ELR (cell line): ENCODE results near the gene NSUN7.
A peak's percentile ranks its signal among the peaks of the same experiment; 100 is the strongest.
"Not testable (repeated sequence)": the region's sequence is repeated elsewhere in the genome, so short reads cannot be mapped to it uniquely, and the experiment has no call there.

Experiments used
- DNase-seq: peaks from one replicate; pipeline ENCODE4 v3.0.0-alpha.2; 2015; ENCODE audit warnings: low read depth

Gene NSUN7, protein sequence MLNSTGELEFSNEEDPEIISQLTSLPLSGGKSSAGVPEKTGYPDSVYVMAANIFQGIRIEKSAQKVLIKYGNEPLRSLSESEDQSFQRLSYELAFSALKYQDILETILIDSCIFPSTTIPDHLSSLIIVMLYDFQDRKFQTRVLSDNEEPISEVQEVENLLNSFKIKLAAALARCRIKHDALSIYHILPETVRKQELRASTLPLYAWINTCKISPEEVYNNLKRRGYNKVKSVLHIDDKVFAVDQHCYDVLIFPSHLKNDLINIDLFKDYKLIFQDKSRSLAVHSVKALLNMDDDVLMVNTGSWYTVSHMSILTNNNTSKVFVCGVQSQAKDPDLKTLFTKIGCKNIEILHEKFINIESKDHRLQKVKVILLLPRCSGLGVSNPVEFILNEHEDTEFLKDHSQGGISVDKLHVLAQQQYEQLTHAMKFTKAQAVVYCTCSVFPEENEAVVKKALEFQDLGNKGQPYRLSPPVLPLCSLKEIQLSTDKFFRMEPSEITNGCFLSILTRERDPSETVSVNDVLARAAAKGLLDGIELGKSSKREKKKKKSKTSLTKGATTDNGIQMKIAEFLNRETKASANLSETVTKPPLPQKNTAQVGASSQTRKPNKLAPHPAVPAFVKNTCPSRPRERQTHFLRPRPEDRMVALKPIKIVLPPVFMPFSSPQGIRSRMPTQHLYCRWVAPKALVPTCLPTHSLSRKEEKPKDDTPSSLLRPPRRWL

DNA sequence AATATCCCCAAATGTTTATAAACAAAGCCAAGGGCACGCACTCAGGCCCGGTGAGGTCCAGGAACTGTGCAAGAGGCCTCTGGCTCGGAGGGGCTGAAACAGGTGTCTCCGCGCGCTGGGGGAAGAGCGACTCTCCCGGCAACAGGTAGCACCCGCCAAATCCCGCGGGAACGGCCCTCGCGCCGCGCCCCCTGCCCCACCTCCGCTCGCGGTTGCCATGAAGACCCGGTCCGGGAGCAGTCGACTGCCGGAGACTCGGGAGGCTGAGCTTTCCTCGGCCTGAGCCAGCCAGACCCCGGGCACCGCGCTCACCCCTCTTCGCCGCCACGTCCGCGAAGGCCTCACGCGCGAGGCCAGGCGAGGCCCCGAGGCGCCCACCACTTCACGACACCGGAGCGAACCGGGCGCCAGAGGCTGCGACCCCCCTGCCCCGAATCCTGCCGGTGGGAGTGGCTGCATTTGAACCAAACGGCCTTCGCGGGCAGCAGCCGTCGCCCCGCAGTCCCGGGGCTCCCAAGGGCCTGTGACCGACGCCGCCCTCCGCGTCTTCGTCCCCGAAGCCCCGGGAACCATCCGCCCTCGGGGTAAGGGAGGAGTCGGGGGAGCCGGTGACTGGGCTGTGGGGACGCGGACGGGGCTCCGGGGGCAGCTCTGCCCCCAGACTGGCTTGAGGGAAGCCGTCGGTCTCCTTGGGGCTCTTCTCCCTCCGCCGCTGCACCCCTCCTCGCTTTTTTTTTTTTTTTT, at the start of gene NSUN7:
NSUN7 (plus strand) TSS at position 239 of the 744 bp plus-strand sequence. CDS start 739 bp downstream, outside the sequence.
- DNase-seq: peak; percentile 16

DNA sequence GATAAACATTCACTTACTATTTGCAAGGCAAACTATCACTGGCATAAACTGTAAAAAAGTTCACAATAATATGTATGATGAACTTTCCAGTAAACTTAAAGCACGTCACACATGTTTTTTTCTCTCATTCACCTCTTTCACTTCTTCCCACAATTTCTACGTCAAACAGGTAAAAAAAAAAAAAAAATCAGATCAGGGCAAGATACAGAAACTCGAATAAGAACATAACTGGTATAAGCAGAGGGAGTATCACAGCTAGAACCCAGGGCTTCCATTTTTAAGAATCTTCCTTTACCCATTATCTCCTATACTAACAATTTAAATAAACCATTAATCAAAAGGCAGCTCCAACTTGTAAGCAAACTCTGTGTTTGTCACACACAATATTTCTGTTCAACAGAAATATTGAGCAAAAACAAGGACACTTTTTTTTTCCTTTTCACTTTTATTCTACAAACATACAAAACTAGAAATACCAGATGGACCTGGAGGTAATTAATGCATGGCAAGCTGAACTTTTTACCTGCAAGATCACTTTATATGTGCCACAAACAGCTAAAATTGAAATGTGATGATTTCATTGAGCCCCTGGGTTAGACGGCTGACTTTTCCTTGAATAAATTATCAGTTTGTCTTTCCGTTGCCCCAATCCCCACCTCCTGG, 47.5 kb upstream of the NSUN7 start:
- DNase-seq: no peak

DNA sequence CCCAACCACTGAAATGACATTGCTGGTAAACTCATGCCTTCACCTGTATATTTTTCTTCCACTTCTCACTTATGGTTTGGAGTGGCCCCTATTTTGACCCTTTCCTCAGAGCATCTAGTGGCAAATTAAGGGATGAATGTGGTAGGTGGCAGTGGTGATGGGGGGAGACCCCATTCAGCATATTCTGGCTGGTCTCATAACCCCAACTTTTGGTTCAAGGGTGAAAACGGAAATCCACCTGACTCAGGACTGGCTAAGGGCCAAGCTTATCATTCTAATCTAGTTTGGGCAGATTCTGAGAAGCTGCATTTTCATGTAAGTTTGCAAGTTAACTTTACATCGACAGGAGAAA, 47.0 kb upstream of the NSUN7 start:
- no peak for DNase-seq

DNA sequence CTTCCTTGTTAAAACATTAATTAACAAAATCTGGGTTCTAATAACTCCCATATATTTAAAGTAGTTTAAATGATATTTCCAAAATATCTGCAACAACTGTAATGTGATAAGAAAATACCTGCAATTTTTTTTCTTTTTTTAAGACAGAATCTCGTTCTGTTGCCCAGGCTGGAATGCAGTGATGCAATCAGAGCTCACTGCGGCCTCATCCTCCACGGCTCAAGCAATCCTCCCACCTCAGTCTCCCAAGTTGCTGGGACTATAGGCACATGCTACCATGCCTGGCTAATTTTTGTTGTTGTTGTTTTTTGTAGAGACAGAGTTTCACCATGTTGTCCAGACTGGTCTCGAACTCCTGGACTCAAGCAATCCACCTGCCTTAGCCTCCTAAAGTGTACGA, 45.7 kb upstream of the NSUN7 start:
- DNase-seq: no peak

DNA sequence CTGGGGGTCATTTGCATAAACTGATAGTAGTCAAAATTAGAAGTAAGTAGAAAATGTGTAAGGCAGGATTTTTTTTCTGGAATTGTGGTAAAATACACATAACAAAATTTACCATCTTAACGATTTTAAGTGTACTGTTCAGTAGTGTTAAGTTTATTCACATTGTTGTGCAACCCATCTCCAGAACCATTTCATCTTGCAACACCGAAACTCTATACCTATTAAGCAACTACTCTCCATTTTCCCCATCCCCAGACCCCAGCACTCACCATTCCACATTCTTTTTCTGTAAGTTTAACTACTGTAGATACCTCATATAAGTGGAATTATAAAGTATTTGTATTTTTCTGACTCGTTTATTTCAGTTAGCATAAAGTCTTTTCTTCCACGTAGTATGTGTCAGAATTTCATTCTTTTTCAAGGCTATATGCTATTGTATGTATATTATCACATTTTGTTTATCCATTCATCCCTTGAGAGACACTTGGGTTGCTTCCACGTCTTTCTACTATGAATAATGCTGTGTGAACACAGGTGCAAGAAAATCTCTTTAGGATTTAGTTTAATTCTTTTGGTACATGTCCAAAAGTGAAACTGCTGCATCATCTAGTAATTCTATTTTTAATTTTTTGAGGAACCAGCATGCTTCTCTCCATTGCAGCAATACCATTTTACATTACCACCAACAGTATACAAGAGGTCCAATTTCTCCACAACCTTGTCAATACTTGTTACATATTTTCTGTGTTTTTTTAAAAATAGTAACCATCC, 39.1 kb upstream of the NSUN7 start:
- DNase-seq: no peak

DNA sequence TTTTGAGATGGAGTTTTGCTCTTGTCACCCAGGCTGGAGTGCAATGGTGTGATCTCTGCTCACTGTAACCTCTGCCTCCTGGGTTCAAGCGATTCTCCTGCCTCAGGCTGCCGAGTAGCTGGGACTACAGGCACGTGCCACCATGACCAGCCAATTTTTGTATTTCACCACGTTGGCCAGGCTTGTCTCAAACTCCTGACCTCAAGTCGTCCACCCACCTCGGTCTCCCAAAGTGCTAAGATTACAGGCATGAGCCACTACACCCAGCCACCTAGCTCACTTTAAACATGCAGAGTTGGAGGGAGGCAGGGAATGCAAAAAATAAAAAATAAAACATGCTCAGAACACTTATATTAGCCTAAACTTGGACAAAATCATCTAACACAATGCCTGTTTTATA, 36.8 kb upstream of the NSUN7 start:
- DNase-seq: not testable (repeated sequence)

DNA sequence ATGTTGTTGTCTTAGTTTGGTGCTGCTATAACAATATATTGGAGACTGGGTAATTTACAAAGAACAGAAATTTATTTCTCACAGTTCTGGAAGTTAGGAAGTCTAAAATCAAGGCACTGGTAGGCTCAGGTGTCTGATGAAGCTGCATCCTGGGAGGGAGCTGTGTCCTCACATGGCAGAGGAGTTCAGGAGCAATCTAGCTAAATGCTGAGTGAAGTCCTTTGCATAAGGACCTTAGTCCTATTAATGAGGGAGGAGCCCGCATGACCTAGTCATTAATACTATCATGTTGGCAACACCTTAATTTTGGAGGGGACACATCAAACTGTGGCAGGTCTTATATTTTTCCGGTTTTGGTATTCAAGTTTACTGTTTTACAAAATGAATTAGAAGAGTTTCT, 36.0 kb upstream of the NSUN7 start:
- DNase-seq: no peak

DNA sequence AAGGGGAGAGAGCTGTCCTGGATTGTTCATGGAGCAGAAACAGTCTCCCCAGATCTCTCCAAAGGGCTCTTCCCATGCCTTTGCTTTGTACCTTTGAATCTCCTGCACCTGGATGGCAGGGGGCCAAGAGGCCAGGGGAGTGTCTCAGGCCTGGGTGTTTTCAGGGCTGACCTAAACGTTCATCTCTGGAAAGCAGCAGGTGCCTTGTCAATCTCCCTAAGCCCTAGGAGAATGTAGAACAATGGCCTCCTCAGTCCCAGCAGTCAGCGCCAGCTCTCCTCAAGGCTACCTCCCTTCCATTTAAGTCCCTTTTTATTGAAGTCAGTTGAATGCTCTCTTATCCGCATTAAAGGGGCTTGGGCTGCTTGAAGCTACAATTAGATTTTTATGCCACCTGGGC, 31.2 kb upstream of the NSUN7 start:
- no peak for DNase-seq

DNA sequence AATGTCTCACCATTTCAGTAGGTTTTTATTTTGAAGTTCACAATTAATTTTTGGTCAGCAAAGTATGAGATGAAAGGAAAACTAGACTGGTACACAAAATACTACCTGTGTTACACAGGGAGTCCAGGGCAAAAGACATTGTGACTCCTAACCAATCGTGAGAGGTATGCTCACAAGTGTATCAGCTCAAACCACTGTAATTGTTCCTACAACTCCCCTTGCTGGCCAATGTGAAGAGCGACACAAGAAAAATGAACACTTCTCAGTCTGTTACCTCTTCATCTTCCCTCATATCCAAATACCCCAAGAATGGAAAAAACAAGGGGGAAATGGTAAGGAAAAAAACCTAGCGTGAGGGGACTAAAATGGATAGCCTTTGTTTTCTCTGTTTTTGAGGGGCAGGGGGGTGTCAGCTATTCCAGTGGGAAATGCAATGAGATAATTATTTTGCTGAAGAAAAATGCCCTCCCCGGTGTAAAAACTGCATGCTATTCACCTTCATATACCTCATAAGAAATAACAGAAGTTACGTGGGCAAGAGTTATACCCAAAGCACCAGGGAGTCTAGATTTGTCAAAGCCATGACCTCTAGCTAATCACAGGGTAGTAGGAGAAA, 30.6 kb upstream of the NSUN7 start:
- DNase-seq: peak; percentile 59

DNA sequence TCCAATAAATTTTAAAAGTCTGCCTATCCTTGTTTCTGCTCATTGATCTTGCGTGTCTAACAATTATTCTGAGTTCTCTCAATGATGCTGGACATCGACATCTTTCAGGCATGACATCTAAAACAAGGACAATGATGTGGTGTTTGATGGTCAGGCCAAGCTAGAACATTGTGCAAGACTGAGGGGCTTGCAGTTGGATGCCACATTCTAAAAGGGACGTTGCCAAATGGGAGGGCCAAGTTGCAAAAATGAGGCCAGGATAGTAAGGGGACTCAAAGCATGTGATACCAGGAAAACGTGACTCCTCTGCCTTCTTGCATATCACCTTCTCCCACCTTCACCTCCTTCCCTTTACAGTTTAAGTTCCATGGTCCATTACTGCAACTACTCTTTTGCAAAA, 29.4 kb upstream of the NSUN7 start:
- no peak for DNase-seq

DNA sequence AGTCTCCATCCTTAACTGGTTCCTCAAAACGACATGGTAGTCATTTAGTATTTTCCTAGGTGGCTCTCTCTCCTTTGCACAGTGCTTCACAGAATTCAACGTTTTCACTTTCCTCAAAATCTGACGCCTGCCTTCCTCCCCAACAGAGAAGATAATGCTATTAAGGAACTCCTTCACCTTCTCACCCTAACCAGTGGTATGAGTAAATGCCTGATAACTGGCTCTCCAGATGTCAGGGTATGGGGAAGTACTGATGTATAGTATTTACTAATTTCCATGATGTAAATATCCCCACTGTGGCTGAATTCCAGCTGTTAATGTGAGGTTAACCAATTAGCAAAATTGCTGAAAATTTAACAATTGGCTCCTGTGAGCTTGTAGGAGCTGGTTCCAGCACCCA, 28.8 kb upstream of the NSUN7 start:
- DNase-seq: no peak

DNA sequence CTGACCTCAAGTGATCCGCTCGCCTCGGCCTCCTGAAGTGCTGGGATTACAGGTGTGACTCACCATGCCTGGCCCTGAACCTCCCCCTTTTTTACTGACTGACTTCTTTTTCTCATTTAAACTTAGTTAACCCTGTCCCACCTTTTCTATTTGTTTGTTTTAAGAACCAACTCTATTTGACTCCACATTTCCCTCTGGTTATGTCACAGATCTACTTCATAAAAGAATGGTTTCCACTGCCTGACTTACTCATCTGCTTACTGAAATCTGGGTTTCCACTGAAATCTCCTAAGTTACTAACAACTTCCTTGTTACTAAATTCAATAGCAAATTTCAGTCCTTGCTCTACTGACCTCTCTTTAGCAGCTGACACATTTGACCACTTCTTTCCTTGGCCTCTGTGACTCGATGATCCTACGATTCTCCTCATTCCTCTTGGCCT, 28.0 kb upstream of the NSUN7 start:
- DNase-seq: peak; percentile 10

DNA sequence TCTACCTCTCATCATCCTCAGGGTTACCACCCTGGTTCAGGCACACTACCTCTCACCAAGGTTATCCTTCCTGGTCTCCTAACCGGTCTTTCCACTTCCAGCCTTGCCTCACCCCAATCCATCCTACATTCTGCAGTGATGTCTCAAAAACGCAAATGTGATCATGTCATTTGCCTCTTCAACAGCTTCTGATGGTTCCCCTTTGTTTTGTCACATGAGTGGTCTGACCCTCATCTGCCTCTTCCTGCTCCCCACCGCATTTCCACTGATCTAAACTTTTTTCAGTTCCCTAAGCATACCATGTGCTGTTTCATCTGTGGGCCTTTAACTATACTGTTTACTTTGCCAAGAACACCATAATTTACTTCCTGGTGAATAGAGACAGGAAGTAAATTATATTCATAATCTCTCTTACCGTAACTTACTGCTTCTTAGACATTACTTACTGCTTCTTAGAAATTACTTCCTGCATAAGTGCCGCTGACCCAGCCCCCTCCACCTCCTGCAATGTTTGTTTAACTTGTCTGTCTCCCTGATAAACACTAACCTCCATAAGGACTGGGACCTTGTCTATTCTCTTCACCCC, 27.1 kb upstream of the NSUN7 start:
- no peak for DNase-seq

DNA sequence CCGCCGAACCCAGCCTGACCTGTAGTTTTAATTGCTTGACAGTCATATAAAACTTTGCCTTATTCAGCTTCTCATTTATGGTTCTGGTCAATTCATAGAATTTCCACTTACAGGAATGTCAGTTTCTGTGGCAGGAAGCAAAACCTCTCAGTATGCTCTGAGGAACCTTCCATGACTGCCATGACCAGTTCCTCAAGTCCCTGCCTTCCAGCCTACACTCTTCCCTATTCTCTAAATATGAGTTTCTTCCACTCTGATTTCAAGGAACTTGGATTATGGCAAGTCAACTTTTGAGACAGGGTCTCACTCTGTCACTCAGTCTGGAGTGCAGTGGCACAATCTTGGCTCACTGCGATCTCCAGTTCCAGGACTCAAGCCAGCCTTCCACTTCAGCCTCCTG, 26.0 kb upstream of the NSUN7 start:
- DNase-seq: no peak

DNA sequence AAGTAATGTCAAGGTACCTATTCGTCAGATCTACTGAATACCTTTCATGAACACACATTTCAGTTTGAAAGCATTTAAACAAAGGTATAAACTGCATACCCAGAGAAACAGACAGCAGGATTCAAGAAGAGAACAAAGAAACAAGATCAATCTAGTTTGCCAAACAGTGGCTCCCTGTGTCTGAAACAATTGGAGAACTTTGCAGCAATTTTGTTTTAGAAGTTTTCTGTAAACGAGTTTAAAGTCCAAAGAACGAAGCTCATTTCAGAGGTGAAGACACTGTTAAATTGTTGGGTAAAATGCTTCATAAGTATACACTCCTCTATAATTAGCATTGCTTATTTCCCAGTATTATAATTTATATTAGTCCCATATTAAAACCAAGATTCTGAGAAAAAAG, 21.4 kb upstream of the NSUN7 start:
- no peak for DNase-seq

DNA sequence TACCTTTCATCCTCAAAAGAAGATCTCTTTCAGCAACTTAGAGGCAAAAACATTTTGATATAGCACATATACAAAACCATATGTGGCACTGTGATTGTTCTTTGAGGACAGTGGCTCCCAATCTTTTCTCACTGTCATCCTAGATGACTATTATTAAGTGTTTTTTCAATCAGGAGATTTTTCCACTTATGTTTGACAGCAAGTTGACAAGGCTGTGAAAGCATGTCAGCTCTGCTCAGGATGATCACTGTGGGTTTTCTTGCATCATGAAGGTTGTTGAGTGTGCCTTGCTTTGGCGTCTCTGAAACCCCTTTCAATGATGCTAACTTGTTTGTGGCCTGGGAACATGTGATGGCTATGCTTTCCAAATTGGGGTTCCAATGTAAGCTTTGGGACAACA, 20.2 kb upstream of the NSUN7 start:
- no peak for DNase-seq

DNA sequence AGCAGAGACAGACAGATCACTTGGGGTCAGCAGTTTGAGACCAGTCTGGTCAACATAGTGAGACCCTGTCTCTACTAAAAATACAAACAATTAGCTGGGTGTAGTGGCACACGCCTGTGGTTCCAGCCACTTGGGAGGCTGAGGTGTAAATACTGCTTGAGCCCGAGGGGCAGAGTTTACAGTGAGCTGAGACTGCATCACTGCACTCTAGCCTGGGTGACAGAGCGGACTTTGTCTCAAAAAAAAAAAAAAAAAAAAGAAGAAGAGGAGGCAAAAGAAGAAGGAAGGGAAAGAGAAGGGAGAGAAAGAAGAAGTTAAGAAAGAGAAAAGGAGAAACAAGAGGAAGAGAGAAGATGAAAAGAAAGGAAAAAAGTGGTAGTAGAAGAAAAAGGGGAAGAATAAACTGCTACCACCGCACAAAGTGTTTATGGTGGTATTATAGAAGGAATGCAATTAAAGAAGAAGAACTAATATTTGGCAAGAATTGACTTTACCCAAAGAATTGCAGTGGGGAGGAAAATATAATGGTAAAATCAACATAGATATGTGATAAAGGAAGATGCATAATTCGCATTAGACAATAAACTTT, 19.6 kb upstream of the NSUN7 start:
- no peak for DNase-seq

DNA sequence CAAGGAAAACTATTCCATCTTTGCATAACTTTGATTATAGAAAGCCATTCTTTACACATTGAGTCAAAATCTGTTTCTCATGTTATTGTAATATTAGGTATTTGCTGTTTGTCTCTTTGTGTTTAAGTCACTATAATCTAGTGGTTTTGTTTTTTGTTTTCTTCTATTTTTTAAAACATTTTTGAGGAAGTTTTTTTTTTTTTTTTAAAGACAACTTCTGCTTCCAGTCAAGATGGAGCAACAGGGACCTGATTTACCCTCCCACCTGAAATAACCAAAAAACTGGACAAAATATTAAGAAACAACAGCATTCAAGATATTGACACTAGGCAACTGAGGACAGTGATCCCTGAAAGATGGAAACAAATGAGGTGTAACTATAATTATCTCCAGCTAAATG, 18.4 kb upstream of the NSUN7 start:
- no peak for DNase-seq

DNA sequence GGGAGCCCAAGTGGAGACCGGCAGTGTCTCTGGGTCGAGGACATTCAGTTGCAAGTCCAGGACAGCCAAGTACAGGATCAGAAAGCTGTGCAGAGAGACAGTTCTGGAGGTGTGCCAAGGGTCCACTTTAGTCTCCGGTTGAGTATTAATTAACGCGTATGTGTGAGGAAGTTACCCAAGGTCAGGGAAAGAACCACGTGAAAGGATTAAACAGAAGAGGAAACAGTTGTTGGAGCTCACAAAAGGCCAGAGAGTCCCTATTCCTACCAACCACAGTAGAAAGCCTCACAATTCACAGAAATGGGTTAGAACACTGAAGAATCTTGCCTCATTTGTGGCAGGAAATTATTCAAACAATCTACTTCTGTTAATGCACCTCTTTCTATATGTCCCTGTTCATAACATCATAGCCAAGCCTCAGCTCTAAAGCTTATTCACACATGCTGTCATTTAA, 17.9 kb upstream of the NSUN7 start:
- no peak for DNase-seq

DNA sequence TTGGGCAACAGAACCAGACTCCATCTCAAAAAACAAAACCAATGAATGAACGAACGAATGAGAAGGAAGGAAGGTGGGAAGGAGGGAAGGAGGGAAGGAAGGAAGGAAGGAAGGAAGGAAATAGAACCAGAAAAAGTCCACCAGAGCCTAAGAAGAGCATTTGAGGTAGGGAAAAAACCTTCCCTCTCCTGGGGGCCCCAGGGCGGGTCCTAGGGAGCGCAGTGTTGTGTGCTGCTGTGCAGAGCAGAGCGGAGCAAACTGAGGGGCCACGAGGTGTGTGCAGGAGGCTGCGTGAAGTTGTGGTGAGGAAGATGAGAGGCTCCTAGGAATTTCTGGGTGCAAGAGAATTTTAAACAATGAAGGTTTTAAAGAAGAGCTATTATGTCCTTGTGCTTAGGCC, 16.0 kb upstream of the NSUN7 start:
- no peak for DNase-seq
